ENCODE measurements around the gene GMPS.
"Not testable (repeated sequence)": the region's sequence is repeated elsewhere in the genome, so short reads cannot be mapped to it uniquely, and the experiment has no call there.

The GMPS gene

DNA sequence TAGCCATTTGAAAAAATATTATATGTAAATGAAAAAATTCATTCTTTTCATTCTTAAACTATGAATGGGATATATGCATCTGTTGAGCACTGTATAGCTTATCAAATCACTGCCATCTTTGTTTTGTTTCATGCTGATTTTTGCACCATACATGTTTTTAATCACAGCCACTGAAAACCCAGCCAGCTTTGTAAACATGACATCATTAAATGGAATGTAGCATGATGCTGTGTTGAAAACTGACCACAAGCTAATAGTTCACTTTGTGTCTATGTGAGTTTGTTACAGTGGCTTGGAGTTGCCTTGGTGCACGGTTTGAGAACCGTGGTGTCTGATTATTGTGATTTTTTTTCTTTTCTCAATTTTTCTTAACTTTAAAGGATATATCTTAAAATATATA, 75.7 kb downstream of the GMPS start:
- DNase-seq: no peak

DNA sequence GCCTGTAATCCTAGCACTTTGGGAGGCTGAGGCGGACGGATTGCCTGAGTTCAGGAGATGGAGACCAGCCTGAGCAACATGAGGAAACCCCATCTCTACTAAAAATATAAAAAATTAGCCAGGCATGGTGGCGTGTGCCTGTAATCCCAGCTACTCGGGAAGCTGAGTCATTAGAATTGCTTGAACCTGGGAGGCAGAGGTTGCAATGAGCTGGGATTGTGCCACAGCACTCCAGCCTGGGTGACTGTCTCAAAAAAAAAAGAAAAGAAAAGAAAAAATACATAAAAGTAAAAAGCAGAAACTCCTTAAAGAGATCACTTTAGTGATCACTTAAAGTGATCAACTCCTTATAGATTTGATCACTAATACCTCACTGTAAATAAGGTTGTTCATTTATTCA, 78.0 kb downstream of the GMPS start:
- DNase-seq: no peak

DNA sequence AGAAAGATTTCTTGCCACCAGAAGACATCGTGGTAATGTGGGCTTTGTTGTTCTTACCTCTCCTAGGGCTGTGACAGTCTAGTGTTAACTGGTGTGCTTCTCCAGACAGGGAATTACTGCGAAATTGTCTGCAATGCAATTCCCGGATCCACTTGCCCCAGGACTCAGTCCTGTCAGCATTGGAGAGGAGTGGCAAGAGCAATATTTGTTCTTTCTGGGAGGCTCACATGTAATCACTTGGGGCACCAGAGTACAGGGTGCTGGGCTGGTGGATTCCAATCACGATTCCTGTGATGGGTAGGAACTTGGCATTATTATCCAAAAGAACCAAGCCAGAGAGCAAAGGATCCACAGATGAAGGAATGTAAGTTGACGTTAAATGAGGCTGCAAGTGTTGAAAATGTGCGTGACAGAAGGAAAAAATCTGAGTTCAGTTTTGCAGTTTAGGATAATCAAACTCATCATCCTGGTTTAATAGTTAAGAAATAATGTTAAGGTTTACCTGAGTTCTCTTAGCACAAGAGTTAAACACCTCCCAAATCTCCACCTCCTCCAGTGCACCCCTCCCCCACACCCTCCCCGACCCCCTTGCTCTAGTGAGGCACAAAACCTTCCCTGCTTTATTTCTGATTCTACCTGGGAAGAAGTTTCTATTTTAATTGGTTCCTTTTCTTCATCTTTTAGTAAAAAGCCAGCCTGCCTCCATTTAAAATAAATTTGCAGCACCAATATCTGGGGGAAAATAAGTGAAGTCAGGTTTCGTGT, 79.2 kb downstream of the GMPS start:
- no peak for DNase-seq

DNA sequence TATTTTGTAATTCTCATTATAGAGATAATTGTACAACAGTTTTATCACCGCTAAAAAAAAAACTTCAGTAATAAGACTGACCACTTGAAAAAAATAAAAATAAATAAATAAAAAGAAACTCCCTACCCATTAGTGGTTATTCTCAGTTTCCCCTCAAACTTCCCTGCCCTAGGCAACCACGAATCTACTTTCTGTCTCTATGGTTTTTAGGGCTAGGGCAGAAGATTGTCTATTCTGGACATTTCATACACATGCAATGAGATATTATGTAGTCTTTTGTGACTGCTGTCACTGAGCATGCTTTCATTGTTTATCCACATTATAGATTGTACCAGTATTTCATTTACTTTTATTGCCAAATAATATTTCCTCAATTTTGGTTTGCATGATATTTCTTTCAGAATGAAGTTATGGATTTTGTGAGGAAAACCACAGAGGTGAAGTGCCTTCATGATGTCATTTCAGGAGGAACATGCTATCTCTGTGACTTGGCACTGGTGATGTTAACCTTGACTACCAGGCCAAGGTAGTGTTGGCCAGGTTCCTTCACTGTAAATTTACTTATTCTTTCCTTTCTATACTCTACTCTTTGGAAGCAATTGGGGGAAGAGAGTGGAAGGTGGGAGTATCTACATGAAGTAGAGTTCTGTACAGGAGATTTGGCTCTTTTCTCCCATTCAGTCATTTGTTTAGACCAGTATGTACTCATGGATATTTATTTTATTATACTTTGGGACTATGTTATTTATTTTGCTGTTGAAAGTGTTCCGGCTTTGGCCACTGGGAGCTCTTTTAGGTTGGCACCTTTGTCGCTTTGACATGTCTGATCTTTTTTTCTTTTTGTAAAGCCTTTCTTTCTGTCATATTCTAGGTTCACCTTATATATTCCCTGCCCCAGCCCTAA, 86.3 kb downstream of the GMPS start:
- no peak for DNase-seq

DNA sequence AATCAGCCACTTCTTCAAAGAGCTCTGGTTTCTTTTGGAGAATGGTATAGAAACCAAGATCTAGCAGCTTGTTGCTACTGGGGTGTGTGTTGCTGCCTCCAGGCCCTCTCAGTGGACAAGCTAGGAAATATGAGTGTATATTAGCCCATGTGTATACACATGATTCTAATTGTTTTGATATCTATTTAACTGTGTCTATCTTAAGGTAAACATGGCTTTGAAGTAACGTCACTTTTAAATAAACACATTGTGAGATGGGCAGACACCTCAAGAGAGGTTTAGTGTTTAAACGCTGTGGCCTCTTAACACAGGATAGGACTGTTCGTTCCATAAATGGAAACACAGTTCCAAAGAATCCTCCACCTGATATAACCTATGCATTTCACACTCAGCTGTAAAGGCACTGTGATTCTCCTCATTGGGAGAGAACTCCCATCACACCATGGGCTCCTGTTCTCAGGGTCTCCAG, 87.0 kb downstream of the GMPS start:
- DNase-seq: no peak

DNA sequence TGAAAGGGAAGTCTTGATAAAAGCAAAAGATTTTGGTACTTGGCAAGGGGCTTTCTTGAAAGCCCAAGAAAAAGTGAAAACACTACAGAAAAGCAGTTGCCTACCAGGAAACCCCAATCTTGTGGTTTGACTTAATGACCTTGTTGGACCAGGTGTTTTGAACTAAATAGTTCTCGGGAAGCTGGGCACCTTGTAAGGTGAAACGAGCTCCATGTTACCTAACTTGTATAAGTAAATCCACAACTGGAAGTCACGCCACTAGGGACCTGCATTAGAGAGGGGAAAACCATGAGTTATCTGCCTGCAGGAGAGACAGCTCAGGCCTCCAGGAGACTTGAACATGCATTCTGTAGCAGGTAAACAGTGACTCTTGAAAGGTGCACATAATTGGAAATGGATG, 88.2 kb downstream of the GMPS start:
- DNase-seq: no peak

DNA sequence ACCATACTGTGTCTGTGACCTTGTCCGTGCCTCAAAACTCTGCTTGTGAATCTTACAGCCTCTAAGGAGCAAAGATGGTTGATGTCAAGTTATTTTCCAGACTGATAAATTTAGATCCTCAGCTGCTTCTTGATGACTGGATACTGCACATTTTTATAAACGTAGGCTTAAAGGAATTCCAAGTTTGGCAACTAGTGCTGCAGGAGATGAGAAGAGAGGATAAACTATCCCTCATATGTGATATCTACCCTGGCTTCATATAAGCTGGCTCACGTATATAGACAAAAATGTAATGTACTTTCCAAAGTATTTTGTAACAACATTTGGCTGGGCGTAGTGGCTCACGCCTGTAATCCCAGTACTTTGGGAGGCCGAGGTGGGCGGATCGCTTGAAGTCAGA, 89.6 kb downstream of the GMPS start:
- DNase-seq: no peak

DNA sequence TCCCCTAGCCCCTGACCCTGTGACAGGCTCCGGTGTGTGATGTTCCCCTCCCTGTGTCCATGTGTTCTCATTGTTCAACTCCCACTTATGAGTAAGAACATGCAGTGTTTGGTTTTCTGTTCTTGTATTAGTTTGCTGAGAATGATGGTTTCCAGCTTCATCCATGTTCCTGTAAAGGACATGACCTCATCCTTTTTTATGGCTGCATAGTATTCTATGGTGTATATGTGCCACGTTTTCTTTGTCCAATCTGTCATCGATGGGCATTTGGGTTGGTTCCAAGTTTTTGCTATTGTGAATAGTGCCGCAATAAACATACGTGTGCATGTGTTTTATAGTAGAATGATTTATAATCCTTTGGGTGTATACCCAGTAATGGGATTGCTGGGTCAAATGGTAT, 90.6 kb downstream of the GMPS start:
- not testable (repeated sequence) for DNase-seq

DNA sequence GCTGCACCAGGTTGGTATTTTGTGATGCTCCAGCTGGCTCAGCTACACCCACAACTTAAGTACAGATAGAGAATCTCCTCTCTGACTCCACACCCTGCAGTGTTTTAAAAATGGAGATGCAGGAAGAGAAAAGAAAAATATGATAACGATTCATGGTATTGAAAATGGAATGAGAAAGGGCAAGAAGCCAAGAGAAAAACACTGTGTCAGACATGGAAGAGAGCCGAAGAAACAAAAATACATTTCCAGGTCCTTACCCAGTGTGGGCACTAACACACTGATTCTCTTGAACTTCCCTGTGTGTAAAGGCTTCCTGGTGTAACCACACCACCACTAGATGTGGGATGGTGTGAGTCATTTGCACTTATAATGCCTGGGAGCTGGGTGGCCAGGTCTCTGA, 93.1 kb downstream of the GMPS start:
- DNase-seq: no peak

DNA sequence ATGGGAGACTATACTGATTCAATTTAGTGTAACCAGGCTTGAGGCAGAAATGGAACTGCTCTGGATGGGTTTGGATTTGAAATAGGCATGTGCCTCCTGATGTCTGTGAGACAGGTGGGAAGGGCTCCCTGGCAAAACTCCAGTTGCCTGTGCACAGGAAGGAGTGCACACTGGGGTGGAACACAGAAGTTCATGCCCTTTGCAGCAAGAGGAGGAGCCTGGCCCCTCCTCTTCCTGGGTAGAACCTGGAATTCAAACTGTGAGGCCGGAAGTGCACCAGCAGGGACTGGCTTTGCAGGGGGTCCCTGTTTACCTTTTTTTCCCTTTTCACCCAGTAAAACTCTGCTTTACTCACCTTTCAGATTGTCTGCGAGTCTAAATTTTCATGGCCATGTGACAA, 99.9 kb downstream of the GMPS start:
- DNase-seq: no peak

DNA sequence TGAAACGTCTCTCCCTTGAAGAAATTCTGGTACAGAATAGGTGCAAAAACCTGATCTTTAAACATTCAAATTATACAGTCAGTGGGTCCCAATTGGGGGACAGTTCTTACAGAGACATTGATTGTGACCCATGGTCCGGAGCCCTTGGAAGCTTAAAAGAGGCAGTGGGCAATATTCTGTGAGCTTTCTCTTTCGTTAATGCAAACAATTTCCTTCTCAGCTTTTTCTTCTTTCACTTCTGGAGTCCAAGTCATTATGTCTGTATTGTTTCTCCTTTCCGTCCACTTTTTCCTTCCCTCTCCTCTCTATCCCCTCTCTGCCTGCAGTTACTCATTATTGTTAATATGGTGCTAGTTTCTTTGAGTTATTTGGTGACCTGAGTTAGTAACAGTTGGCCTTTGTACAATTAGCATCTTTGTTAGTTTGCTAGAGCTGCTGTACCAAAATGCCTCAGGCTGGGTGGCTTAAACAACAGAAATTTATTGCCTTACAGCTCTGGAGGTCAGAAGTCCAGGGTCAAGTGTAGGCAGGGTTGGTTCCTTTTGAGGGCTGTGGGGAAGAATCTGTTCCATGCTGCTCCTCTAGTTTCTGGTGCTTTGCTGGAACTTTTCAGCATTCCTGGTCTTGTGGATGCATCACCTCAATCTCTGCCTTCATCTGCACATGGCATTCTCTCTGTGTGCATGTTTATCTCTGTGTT, 102.6 kb downstream of the GMPS start:
- DNase-seq: no peak

DNA sequence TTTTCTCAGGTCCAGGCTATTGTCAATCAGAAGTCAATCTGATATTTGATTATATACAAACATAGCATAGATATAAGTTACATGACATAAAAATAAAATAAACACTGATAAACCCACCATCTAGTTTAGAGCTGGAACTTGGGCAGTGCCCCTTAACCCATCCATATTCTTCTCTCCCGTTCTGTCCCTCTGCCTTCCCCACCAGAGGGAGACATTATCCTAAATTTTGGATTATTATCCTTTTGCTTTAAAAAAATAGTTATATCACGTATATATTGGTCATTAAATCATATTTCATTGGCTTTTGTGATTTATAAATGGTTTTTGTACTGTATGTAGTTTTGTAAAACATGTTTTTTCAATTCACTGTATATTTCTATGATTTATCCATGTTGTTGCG, 107.9 kb downstream of the GMPS start:
- no peak for DNase-seq

DNA sequence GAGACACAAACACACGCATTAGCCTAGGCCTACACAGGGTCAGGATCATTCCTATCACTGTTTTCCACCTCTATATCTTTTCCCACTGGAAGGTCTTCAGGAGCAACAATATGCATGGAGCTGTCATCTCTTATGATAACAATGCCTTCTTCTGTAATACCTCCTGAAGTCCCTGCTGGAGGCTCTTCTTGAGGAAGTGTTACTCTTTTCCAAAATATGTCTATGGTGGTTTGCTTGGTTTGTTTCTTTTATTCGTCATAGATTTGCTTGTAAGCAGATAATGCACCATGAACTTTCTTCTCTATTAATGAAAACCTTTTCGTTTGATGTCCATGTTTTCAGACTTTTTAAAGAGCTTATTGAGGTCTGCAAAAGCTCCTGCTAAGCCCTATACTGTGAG, 109.3 kb downstream of the GMPS start:
- DNase-seq: no peak

DNA sequence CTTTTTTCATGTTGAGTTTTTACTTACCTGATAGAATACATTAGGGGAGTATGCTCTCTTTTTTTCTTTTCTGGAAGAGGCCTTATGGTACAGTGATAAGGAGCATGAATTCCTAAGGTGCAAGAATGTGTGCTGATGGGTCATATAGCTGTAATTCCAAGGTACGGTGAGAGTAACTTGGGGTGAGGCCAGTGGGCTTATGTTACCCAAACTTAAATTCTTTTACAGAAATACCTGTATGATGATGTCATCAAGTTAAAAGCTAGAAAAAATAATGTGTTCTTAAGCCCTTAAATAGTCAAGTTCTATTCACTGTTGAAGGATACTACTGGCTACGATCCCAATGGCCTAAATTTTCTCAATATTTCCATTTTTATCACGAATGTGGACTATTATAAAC, 111.2 kb downstream of the GMPS start:
- no peak for DNase-seq

DNA sequence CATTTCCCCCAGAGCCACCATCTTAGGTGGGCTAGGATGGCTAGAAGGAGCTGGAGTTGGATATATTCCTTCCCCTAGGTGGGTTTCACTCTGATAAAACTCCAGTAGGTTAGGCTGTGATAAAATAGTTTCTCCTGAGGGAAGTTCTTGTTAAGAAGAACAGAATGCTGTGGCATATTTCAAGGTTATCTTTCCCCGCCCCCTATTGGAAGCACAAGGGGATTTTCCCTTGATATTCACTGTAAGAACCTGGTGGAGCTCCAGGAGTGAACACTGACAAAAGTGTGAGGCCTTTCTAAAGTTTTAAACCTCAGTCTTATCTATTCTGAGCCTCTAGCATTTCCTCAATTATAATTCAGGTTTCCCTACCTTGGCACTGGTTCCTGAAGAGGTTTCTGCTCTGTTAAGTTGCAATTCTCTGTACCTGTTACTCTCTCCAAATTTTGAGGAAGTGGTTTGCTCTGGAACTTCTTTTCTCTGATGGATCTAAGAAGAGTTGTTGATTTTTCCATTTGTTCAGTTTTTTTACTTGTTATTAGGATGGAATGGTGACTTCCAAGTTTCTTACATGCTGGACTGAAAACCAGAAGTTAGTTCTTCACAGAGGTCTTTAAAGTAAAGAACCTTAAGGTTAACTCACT, 113.5 kb downstream of the GMPS start:
- DNase-seq: no peak

DNA sequence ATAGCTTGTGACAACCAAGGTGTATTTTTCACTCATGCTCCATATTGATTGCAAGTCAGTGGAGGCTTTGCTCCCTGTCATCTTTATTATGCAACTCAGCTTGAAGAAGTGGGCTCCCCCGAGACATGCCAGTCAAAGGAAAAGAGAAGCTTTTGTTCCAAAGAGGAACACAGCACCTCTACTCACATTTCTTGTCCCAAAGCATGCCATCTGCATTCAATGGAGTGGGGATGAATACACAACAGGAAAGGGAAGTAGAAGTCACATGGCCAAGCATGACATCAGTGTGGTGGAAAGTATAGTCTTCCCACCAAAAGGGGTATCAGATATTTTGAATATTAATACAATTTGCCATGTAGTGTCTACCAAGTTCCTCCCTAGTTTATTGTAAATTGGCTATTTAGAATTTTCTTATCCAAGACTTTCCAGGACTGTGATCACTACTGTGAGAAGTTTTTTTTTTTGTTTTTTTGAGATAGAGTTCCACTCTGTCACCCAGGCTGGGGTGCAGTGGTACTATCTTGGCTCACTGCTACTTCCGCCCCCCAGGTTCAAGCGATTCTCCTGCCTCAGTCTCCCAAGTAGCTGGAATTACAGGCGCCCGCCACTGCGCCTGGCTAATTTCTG, 114.5 kb downstream of the GMPS start:
- DNase-seq: no peak

DNA sequence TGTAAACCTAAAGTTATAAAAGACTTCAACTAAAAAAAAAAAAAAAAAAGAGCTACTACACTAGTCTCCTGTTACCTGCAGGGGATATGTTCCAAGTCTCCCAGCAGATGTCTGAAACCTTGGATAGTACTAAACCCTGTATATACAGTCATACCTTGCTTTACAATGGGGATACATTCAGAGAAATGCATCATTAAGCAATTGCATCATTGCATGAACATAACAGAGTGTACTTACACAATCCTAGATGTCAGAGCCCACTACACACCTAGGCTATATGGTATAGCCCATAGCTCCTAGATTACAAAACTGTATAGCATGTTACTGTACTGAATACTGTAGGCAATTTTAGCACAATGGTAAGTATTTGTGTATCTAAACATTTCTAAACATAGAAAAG, 119.1 kb downstream of the GMPS start:
- DNase-seq: no peak

DNA sequence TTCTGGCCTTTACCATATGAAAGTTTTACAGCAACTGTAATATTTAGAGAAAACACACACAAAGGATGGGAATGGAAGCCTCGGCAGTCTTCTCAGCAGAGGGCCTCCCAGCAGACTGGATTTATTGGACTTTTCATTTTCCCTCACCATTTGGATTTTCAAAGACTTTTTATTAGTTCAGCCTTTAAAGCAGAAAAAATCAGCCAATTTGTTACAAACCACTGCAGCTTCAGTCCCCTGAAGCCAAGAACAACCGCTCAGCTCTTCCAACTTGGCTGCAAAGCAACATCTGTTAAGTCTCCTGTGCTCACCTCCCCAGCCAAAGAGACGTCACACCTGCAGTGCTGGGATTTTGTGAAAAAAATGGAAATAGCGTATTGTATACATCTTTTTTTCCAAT, 120.8 kb downstream of the GMPS start:
- DNase-seq: no peak

DNA sequence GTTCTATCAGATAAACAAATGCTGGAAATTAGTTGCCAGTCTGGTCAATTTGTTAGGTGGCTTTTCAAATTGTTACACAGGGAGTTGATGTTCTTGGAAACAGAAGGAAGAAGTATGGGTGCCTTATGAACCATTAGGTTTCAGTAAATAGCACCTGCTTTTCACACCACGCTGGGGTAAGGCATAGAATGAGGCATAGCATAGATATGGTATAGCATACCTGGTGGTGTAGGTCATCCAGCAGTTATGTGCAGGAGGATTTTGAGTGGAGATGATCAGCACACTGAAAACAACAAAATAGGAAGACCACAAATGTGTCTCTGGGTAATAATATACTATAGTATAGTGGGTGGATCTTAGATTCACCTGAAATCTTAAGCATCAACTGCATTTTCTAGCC, 121.4 kb downstream of the GMPS start:
- no peak for DNase-seq
